ENCODE results near the gene CNTNAP2. TPM values are rescaled to one million over a fixed set of nuclear protein-coding genes. Genes with fewer than 3 reads are reported as not detected.

Gene CNTNAP2
- total and polyA plus RNA-seq, 2 of the 8 experiments (the other 6 are each of a cell fraction or from before 2014, with no cell fraction given), result 27.9 to 71.0 TPM

DNA sequence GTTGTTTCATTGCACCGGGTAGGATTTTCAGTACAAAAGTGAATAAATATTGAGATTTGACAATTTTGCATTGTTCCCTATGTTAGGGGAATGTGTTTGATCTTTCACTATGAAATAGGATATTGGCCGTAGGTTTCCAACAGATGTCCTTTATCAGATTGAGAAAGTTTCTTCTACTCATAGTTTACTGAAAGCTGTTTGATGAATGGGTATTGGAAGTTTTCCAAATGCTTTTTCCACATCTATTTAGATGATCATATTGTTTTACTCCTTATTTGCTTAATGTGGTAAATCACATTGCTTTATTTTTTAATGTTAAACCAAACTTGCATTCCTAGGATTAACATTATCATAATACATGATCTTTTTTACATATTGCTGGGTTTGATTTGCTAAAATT, 2296.1 kb downstream of the CNTNAP2 start:
- H3K79me2 ChIP-seq (ENCODE audit: control insufficient read depth in 1 of 2, insufficient read depth in 2 of 2, low read length in 2 of 2), result no peaks in the 10 kb centered on the region
- H3K14ac ChIP-seq (ENCODE audit: insufficient read length), result no peak overlapping the region
- H4K91ac ChIP-seq (replicated peaks; ENCODE audit: insufficient read length, low read length), result no peak overlapping the region
- POLR2A ChIA-PET (ENCODE audit: partially characterized antibody), result interaction anchor here (1.0 kb wide), 1 partner anchor 11 kb away, joined by 3 read pairs; no protein-coding TSS in a partner anchor
- no peak overlapping the region for H3K9ac ChIP-seq (replicated peaks in 1 of 4; ENCODE audit: extremely low read depth in 1 of 4, low read depth in 3 of 4, low read length in 3 of 4)
- CTCF ChIA-PET (ENCODE audit: partially characterized antibody), result interaction anchor here (0.9 kb wide), 1 partner anchor 61 kb away, joined by 3 read pairs; no protein-coding TSS in a partner anchor
- no peak overlapping the region for H3K27ac ChIP-seq (ENCODE audit: low read depth, low read length)
- no peak overlapping the region for H3K4me3 ChIP-seq (ENCODE audit: extremely low read depth in 1 of 4, insufficient read depth in 2 of 4, low read depth in 3 of 4, low read length in 4 of 4)
- no peak for TF ChIP-seq CBX5 (IDR thresholded peaks at IDR 0.05; ENCODE audit: low read depth, low read length)
- TF ChIP-seq NRF1 (IDR thresholded peaks at IDR 0.05; ENCODE audit: low read depth, low read length), result no peak
- no peak for TF ChIP-seq KDM5A (IDR thresholded peaks at IDR 0.05; ENCODE audit: low read length)
- TF ChIP-seq EGR1 (IDR thresholded peaks at IDR 0.05; ENCODE audit: borderline replicate concordance, low read depth, low read length), result no peak
- no peak for TF ChIP-seq FOSL1 (IDR thresholded peaks at IDR 0.05; ENCODE audit: insufficient read depth, low read depth, low read length)
- TF ChIP-seq TAF1 (IDR thresholded peaks at IDR 0.05; ENCODE audit: low read depth, low read length), result no peak
- no peak for TF ChIP-seq EZH2 (IDR thresholded peaks at IDR 0.05; ENCODE audit: low read depth, low read length, severe bottlenecking)
- TF ChIP-seq SIN3A (conservative IDR thresholded peaks at IDR 0.05 in 1 of 2, IDR thresholded peaks at IDR 0.05 in 1 of 2; ENCODE audit: low read depth in 1 of 2, low read length in 2 of 2), result no peak
- no peak for TF ChIP-seq ZNF274 (IDR thresholded peaks at IDR 0.05; ENCODE audit: borderline replicate concordance, extremely low read depth, low read length)
- TF ChIP-seq SP2 (IDR thresholded peaks at IDR 0.05; ENCODE audit: low read length), result no peak
- H3K36me3 ChIP-seq (ENCODE audit: control insufficient read depth in 2 of 4, insufficient read depth in 4 of 4, low read length in 3 of 4), result peaks cover 0 to 16% (median 2%) of the 10 kb centered on the region in 4 experiments; a peak in 3 of 8 replicates
- FAIRE-seq (no peak), DNase-seq (ENCODE audit: low read depth in 1 of 2, low spot score in 2 of 2) (no peak)
- H4K20me1 ChIP-seq (replicated peaks in 1 of 2; ENCODE audit: control insufficient read depth in 1 of 2, insufficient read depth in 2 of 2, low read length in 2 of 2), result no peaks in the 10 kb centered on the region
- H2BK20ac ChIP-seq (ENCODE audit: low read length), result no peak overlapping the region
- H3K4me2 ChIP-seq (ENCODE audit: insufficient read depth in 1 of 2, low read depth in 2 of 2, low read length in 2 of 2), result no peak overlapping the region
- H3K23ac ChIP-seq (ENCODE audit: insufficient read length), result no peak overlapping the region
- no peak overlapping the region for H2BK120ac ChIP-seq (replicated peaks; ENCODE audit: low read depth, low read length)
- no peak overlapping the region for H3K4ac ChIP-seq (replicated peaks; ENCODE audit: insufficient read length, low read depth, low read length)
- no peak overlapping the region for H2AK5ac ChIP-seq (ENCODE audit: low read depth, low read length)
- H2AFZ ChIP-seq (ENCODE audit: low read length), result no peak overlapping the region
- WGBS, 2 experiments (ENCODE audit: extremely low coverage in 1 of 2, insufficient coverage in 1 of 2, insufficient read length in 1 of 2, insufficient replicate concordance in 2 of 2, low coverage in 1 of 2, low lambda C conversion rate in 2 of 2, missing lambda C conversion rate in 1 of 2), result 91% methylated on average over 2 of the region's 2 CpGs; no CpG with 5 or more reads in 1 of the 2 experiments
- no peak overlapping the region for H2BK15ac ChIP-seq (ENCODE audit: low read length)
- peaks cover 0 to 3% (median 0%) of the 10 kb centered on the region in 4 experiments; a peak in 1 of 7 replicates for H3K4me1 ChIP-seq (replicated peaks in 1 of 4; ENCODE audit: control insufficient read depth in 3 of 4, insufficient read depth in 4 of 4, low read length in 3 of 4)
- no peak overlapping the region for H4K5ac ChIP-seq (ENCODE audit: insufficient read length, low read depth, low read length)
- no peak overlapping the region for H3K18ac ChIP-seq (ENCODE audit: extremely low read depth, low read length)
- no peak overlapping the region for H3K56ac ChIP-seq (replicated peaks; ENCODE audit: insufficient read length, low read depth, low read length)
- no peaks in the 10 kb centered on the region for H3K27me3 ChIP-seq (replicated peaks in 1 of 4; ENCODE audit: control insufficient read depth in 3 of 4, extremely low read depth in 1 of 4, insufficient read depth in 3 of 4, low read length in 3 of 4)
- no peak overlapping the region for H2BK12ac ChIP-seq (ENCODE audit: low read depth, low read length)
- no peaks in the 10 kb centered on the region for H3K79me1 ChIP-seq (ENCODE audit: low read depth, low read length)
- H2BK5ac ChIP-seq (ENCODE audit: low read depth, low read length), result no peak overlapping the region
- H3K23me2 ChIP-seq (ENCODE audit: low read depth, low read length), result no peaks in the 10 kb centered on the region
- no peaks in the 10 kb centered on the region for H3K9me3 ChIP-seq (ENCODE audit: insufficient read depth in 2 of 2, low read depth in 1 of 2, low read length in 1 of 2)
- no peak overlapping the region; the same call in 1 of the 2 replicates for H4K8ac ChIP-seq (ENCODE audit: extremely low read depth, insufficient read depth, low read length)
